ENCODE results near the gene SP4.
A peak's percentile ranks its signal among the peaks of the same experiment; 100 is the strongest.

The SP4 gene
- long read RNA-seq, full-length matches to known transcripts: 6 of 7 reads
- long read RNA-seq, partial matches to known transcripts: 0 of 7 reads
- long read RNA-seq, other reads (novel, unspliced or antisense): 1 of 7 reads

- Histone ChIP-seq H3K4me3 (replicated peaks; ENCODE audit: insufficient read depth, low read length) (peak within 1 kb of the TSS; percentile 73), H3K27ac (replicated peaks) (peak within 1 kb of the TSS; percentile 99), H3K27me3 (ENCODE audit: insufficient read depth, poor library complexity, severe bottlenecking) (no peaks in the 10 kb centered on the region)
- DNase-seq (ENCODE audit: low read depth in 1 of 2, low spot score in 1 of 2): peak; percentile 60 to 92
- no peak for TF ChIP-seq POLR2AphosphoS5 (IDR thresholded peaks at IDR 0.05; ENCODE audit: low read depth)
- no peak for TF ChIP-seq REST (IDR thresholded peaks at IDR 0.05; ENCODE audit: insufficient replicate concordance, low read depth)
- TF ChIP-seq CTCF (IDR thresholded peaks at IDR 0.05; ENCODE audit: insufficient read depth, low read length): no peak
- no peak for TF ChIP-seq GABPA (IDR thresholded peaks at IDR 0.05; ENCODE audit: low read depth)
- TF ChIP-seq SPI1 (IDR thresholded peaks at IDR 0.05; ENCODE audit: borderline replicate concordance, low read depth): no peak
Measured at GRCh38 chr7:21427871-21428658, at the start of gene SP4. TSS of gene SP4 (plus strand) at chr7:21428083. CDS start at chr7:21428252, 169 bp downstream.

- Histone ChIP-seq H3K27ac (replicated peaks) (no peak overlapping the region), H3K27me3 (ENCODE audit: insufficient read depth, poor library complexity, severe bottlenecking) (no peaks in the 10 kb centered on the region), H3K4me3 (replicated peaks; ENCODE audit: insufficient read depth, low read length) (no peak overlapping the region)
- no peak for TF ChIP-seq GABPA (IDR thresholded peaks at IDR 0.05; ENCODE audit: low read depth)
- no peak for TF ChIP-seq SPI1 (IDR thresholded peaks at IDR 0.05; ENCODE audit: borderline replicate concordance, low read depth)
- TF ChIP-seq POLR2AphosphoS5 (IDR thresholded peaks at IDR 0.05; ENCODE audit: low read depth): no peak
- TF ChIP-seq REST (IDR thresholded peaks at IDR 0.05; ENCODE audit: insufficient replicate concordance, low read depth): no peak
- TF ChIP-seq CTCF (IDR thresholded peaks at IDR 0.05; ENCODE audit: insufficient read depth, low read length): no peak
- DNase-seq (ENCODE audit: low read depth in 1 of 2, low spot score in 1 of 2): no peak
Measured at GRCh38 chr7:21383227-21384220, 44.4 kb upstream of the SP4 start.

GRCh38 chr7:21393937-21394336 is 33.9 kb upstream of the SP4 start:
- no peaks in the 10 kb centered on the region for H3K27me3 ChIP-seq (ENCODE audit: insufficient read depth, poor library complexity, severe bottlenecking)
- H3K27ac ChIP-seq (replicated peaks): no peak overlapping the region
- no peak for DNase-seq (ENCODE audit: low read depth in 1 of 2, low spot score in 1 of 2)
- no peak overlapping the region for H3K4me3 ChIP-seq (replicated peaks; ENCODE audit: insufficient read depth, low read length)
- no peak for TF ChIP-seq SPI1 (IDR thresholded peaks at IDR 0.05; ENCODE audit: borderline replicate concordance, low read depth)
- no peak for TF ChIP-seq CTCF (IDR thresholded peaks at IDR 0.05; ENCODE audit: insufficient read depth, low read length)
- TF ChIP-seq REST (IDR thresholded peaks at IDR 0.05; ENCODE audit: insufficient replicate concordance, low read depth): no peak
- TF ChIP-seq GABPA (IDR thresholded peaks at IDR 0.05; ENCODE audit: low read depth): no peak
- TF ChIP-seq POLR2AphosphoS5 (IDR thresholded peaks at IDR 0.05; ENCODE audit: low read depth): no peak

Measured in HL-60 (cell line).